ENCODE results near the gene KCNQ1OT1. TPM values are rescaled to one million over a fixed set of nuclear protein-coding genes. Genes with fewer than 3 reads are reported as not detected.

KCNQ1OT1 gene
- total RNA-seq, 2 donors from 2014 or later, result 0.77 to 1.5 TPM

DNA sequence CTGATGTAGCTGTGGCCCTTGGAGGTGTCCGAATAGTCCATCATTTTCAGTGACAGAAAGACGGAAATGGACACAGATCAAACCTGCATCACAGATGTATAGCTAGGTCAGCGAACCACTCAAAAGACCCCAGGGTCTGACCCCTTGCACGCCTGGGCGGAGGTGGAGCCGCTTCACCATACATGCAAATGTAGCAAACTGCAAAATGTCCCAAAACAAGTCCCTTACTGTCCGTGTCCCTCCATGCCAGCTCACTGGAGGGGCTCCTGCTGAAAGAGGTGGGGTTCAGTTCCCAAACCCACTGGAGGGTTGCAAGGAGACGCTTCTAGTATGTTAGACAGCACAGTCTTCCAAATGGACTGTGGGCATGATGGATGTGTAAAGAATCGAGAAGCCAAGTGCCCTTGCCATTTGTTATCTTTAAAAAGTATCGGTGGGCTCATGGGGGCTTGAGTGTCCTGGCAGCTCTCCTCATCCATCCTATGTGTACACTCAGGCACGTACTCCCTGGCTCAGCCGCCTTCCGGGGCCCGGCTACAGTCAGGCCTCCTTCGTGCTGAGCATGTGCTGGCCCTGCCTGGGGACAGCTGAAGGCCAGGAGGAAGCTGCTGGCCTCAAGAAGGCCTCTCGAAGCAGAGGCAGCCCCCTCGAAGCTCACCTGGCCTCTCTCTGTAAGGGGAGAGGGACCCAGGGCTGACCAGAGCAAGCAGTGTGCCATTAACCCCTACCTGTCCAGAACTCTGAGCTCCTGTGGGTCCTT, 20.2 kb upstream of the KCNQ1OT1 start:
- Histone ChIP-seq H3K4me3 (no peak overlapping the region), H3K27ac (no peak overlapping the region), H3K4me1 (no peaks in the 10 kb centered on the region), H3K27me3 (no peaks in the 10 kb centered on the region), H3K36me3 (no peaks in the 10 kb centered on the region), H3K9me3 (no peaks in the 10 kb centered on the region), H3K9ac (ENCODE audit: low read depth in 2 of 2, low read length in 2 of 2) (no peak overlapping the region)
- DNase-seq, result no peak
- TF ChIP-seq, protein P1, sequence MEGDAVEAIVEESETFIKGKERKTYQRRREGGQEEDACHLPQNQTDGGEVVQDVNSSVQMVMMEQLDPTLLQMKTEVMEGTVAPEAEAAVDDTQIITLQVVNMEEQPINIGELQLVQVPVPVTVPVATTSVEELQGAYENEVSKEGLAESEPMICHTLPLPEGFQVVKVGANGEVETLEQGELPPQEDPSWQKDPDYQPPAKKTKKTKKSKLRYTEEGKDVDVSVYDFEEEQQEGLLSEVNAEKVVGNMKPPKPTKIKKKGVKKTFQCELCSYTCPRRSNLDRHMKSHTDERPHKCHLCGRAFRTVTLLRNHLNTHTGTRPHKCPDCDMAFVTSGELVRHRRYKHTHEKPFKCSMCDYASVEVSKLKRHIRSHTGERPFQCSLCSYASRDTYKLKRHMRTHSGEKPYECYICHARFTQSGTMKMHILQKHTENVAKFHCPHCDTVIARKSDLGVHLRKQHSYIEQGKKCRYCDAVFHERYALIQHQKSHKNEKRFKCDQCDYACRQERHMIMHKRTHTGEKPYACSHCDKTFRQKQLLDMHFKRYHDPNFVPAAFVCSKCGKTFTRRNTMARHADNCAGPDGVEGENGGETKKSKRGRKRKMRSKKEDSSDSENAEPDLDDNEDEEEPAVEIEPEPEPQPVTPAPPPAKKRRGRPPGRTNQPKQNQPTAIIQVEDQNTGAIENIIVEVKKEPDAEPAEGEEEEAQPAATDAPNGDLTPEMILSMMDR (IDR thresholded peaks at IDR 0.05), result no peak
- intact Hi-C loops (cut with DNase I), result no loop called here

DNA sequence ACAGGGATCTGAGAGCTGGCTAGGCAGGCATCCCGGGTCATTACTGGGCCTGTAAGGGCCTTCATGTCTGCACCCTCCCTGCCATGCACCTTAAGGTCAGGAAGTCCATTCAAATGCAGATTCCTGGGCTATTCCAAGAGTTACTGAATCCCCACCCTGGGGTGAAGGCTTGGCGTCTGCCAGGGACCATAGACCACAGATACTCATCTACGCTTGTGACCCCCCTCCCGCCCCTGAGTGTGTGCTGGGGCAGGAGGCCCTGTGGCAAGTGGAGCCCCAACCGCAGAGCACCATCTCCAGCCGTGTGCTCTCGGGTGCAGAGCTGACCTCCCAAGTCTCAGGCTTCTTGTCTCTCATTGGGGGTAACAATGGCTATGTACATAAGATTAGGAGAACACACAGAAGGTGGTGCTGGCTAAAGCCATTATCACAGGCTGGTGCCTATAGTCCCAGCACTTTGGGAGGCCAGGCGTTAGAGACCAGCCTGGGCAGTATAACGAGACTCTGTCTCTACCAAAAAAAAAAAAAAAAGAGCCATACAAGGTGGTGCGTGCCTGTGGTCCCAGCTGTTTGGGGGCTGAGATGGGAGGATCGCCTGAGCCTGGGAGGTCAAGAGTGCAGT, 19.1 kb upstream of the KCNQ1OT1 start:
- intact Hi-C loops (cut with DNase I), result no loop called here
- H3K4me3 ChIP-seq, result no peak overlapping the region
- no peaks in the 10 kb centered on the region for H3K9me3 ChIP-seq
- H3K27me3 ChIP-seq, result no peaks in the 10 kb centered on the region
- TF ChIP-seq, protein P1 (IDR thresholded peaks at IDR 0.05), result no peak
- no peaks in the 10 kb centered on the region for H3K4me1 ChIP-seq
- no peaks in the 10 kb centered on the region for H3K36me3 ChIP-seq
- no peak overlapping the region for H3K27ac ChIP-seq
- no peak overlapping the region for H3K9ac ChIP-seq (ENCODE audit: low read depth in 2 of 2, low read length in 2 of 2)
- no peak for DNase-seq

DNA sequence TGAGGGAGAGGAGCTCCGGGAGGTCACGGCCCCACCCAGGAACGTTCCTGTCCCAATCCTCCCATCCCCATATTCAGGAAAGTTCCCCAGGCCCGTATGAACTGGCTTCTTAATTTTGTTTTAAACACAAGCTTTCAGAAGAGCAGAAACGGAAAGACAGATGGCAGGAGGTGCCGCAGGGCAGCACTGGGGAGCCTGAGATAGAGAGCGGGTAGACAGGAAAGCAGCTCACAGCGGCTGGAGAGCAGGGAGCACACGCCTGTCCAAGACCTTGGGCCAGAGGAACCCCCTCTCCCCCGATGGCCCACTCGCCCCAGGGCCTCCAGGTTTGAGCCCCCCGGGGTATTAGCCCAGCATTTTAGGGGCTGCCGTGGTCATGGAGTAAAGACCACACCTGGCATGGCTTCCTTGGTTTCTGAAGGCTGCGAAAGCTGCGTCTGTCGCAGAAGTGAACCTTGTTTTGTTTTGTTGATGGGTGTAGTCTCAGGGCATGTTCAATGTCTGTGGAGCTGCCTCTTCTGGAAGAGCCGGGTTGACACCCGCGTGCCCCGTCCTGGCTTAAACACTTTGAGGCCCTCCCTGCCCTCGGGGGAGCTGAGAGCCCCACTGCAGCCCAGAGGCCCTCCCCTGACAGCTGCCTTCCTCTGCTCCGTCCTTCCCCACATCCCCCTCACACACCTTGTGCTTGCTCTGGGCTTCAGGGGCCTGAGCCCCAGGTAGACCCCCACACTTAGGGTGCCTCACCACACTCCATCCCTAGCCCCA, 17.9 kb upstream of the KCNQ1OT1 start:
- no peaks in the 10 kb centered on the region for H3K4me1 ChIP-seq
- H3K36me3 ChIP-seq, result no peaks in the 10 kb centered on the region
- DNase-seq, result no peak
- no peak overlapping the region for H3K4me3 ChIP-seq
- no peak overlapping the region for H3K27ac ChIP-seq
- H3K9ac ChIP-seq (ENCODE audit: low read depth in 2 of 2, low read length in 2 of 2), result no peak overlapping the region
- no peaks in the 10 kb centered on the region for H3K9me3 ChIP-seq
- TF ChIP-seq, protein P1 (IDR thresholded peaks at IDR 0.05), result no peak
- intact Hi-C loops (cut with DNase I), result no loop called here
- no peaks in the 10 kb centered on the region for H3K27me3 ChIP-seq

DNA sequence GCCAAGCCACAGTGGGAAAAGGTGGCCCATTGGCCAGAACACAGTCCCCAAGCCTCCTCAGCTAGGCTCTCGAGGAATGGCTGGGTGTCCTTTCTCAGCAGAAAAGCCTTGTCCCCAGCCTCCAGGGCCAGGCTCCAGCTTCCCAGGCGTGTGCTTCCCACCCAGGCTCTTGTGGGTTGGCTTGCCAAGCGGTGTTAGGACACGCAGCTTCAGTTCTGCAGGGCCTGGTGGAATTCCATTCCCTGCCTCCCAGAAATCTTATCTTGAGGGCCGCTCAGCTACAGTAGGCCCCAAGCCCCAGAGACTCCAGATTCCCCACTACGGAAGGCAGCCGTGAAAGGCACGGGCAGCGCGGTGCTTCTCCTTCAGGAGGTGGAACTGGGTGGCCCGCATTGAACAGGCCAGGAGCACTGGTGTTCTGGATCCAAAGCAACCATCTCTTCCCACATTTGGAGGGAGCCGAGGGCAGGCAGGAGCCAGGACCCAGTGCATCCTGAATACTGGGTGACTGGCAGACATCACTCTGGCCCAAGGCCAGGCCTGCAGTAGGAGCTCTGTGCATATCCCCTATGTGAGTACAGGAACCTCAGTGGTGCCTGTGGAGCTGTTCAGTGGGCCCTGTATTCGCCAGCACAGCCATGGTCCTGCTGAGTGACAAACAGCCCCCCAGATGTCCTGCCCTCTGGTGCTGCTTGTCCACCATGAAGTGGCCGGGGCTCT, 16.7 kb upstream of the KCNQ1OT1 start:
- Histone ChIP-seq H3K4me3 (no peak overlapping the region), H3K9me3 (no peaks in the 10 kb centered on the region), H3K27ac (no peak overlapping the region), H3K9ac (ENCODE audit: low read depth in 2 of 2, low read length in 2 of 2) (no peak overlapping the region), H3K36me3 (no peaks in the 10 kb centered on the region), H3K4me1 (no peaks in the 10 kb centered on the region), H3K27me3 (no peaks in the 10 kb centered on the region)
- no peak for DNase-seq
- TF ChIP-seq, protein P1 (IDR thresholded peaks at IDR 0.05), result no peak
- intact Hi-C loops (cut with DNase I), result no loop called here

DNA sequence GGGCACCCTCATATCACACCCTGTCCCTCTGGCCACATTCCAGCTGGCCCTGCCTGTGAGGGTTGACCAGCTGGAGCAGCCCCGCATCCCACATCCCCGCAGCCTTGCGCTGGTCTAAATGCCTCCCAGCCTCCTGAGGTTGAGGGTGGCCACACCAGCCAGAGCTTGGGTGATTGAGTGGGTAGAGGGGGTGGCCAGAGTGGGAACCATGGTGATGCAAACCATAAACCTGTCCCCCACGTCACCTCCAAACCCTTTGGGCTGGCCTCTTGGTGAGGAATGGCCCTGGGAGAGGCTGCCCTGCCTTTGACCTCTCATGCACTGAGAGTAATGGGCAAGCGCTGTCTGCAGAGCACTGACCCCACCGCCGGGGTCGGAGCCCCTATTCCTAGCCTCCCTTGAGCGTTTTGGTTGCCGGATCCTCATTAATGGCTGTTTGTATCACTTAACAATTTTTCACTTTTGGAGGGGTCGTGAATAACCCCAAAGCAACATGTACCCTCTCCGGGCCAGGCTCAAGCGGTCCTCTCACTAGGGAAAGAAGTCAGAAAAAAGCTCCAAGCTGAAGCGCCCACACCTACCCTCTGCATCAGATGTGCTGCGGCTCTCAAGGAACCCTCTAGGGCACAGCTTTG, 16.0 kb upstream of the KCNQ1OT1 start:
- Histone ChIP-seq H3K36me3 (no peaks in the 10 kb centered on the region), H3K9ac (ENCODE audit: low read depth in 2 of 2, low read length in 2 of 2) (no peak overlapping the region), H3K4me1 (no peaks in the 10 kb centered on the region), H3K27me3 (no peaks in the 10 kb centered on the region), H3K9me3 (no peaks in the 10 kb centered on the region), H3K27ac (no peak overlapping the region), H3K4me3 (no peak overlapping the region)
- intact Hi-C loops (cut with DNase I), result no loop called here
- TF ChIP-seq, protein P1 (IDR thresholded peaks at IDR 0.05), result no peak
- DNase-seq, result no peak

Measured in colonic mucosa (tissue), 4 donors.